Gastrocnemius medialis (tissue), 4 donors: ENCODE results near the gene PMEPA1. TPM values are rescaled to one million over a fixed set of nuclear protein-coding genes. Genes with fewer than 3 reads are reported as not detected.

ENCODE experiments used
- ATAC-seq, 2 donors: fragments of 150-250 bp; one replicate each; pipeline ENCODE4 v1.9.1; 2016
- DNase-seq, 2 donors: peaks; one replicate each; pipeline ENCODE4 v3.0.0-alpha.2; 2019
- H3K27ac ChIP-seq, 4 donors: fragments of 200-600 bp; sonication (generic); 1 replicate in 1 of 4; 2 replicates in 3 of 4; pipeline ENCODE4 v1.5.1; 2016 to 2018; ENCODE audit warnings: mild to moderate bottlenecking in 2 of 4, moderate library complexity in 1 of 4
- H3K27me3 ChIP-seq, 3 donors: fragments of 200-600 bp; sonication (generic) in 2 of 3; 1 replicate in 1 of 3; 2 replicates in 2 of 3; pipeline versions ENCODE4 v1.5.1 to v1.6.0; 2016 to 2019; ENCODE audit warnings: mild to moderate bottlenecking in 1 of 3, moderate library complexity in 1 of 3
- H3K36me3 ChIP-seq, 2 donors: fragments of 200-600 bp; sonication (generic) in 1 of 2; one replicate each; pipeline ENCODE4 v1.5.1; 2017 to 2018
- H3K4me1 ChIP-seq, 2 donors: fragments of 200-600 bp; sonication (generic) in 1 of 2; one replicate each; pipeline ENCODE4 v1.5.1; 2016 to 2017; ENCODE audit warnings: mild to moderate bottlenecking in 2 of 2
- H3K4me3 ChIP-seq, 4 donors: fragments of 200-600 bp; sonication (generic) in 3 of 4; 1 replicate in 1 of 4; 2 replicates in 3 of 4; pipeline ENCODE4 v1.5.1; 2016 to 2019; ENCODE audit warnings: mild to moderate bottlenecking in 2 of 4
- H3K9me3 ChIP-seq, 3 donors: fragments of 200-600 bp; sonication (generic) in 2 of 3; 1 replicate in 1 of 3; 2 replicates in 2 of 3; pipeline ENCODE4 v1.5.1; 2016 to 2019
- POLR2A ChIP-seq, 2 donors: fragments of 450-650 bp; IDR thresholded peaks; one replicate each; pipeline ENCODE4 v1.6.1; 2017; ENCODE audit warnings: antibody characterized with exemption in 2 of 2, mild to moderate bottlenecking in 2 of 2, moderate library complexity in 2 of 2
- in situ Hi-C, 4 donors: fragments of 200-750 bp; cut with MboI; loops; one replicate each; pipeline versions ENCODE4 v1.15.0 to v1.8.0; 2017; ENCODE audit warnings: low sequenced_read_pairs in 4 of 4
- intact Hi-C: fragments of 100-400 bp; cut with DNase I; formaldehyde crosslinking; loops from one replicate; pipeline ENCODE4 v1.15.1; 2023; ENCODE audit warnings: low total_unique reads
- total RNA-seq, 4 donors: library from RNA; depleted of rRNA; stranded (reverse); fragments of >200 nt; gene quantifications; one replicate each; pipeline versions ENCODE4 v1.1.0 to v1.2.3, GENCODE V29; 2016
- TF ChIP-seq, protein P1 (sequence below), 5 experiments: fragments of 450-650 bp in 3 of 5; fragments of 200-600 bp in 2 of 5; sonication (generic) in 2 of 5; IDR thresholded peaks in 4 of 5; conservative IDR thresholded peaks in 1 of 5; 1 replicate in 4 of 5; 2 replicates in 1 of 5; pipeline ENCODE4 v1.5.1; 2016 to 2019; ENCODE audit warnings: antibody characterized with exemption in 5 of 5, mild to moderate bottlenecking in 3 of 5, moderate library complexity in 3 of 5

The PMEPA1 gene
- total RNA-seq, 4 donors from 2014 or later: 1.5 to 8.1 (median 5.8) TPM

DNA sequence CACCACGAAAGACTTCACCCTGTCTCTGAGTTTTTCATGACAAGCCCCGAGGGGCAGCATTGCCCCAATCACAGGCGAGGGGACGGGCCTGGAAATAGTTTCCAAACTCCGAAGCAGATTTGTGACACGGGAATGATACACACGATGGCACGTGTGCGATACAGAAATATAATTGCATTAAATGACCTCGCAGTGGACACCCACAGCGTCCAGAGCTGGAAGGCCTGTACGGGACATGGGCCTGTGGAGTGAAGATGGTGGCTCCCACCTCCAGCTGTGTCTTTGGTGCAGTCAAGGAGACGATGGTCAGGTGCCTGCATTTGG lies 43.0 kb downstream of the PMEPA1 start:
- TF ChIP-seq, protein P1, sequence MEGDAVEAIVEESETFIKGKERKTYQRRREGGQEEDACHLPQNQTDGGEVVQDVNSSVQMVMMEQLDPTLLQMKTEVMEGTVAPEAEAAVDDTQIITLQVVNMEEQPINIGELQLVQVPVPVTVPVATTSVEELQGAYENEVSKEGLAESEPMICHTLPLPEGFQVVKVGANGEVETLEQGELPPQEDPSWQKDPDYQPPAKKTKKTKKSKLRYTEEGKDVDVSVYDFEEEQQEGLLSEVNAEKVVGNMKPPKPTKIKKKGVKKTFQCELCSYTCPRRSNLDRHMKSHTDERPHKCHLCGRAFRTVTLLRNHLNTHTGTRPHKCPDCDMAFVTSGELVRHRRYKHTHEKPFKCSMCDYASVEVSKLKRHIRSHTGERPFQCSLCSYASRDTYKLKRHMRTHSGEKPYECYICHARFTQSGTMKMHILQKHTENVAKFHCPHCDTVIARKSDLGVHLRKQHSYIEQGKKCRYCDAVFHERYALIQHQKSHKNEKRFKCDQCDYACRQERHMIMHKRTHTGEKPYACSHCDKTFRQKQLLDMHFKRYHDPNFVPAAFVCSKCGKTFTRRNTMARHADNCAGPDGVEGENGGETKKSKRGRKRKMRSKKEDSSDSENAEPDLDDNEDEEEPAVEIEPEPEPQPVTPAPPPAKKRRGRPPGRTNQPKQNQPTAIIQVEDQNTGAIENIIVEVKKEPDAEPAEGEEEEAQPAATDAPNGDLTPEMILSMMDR (IDR thresholded peaks at IDR 0.05 in 4 of 5, conservative IDR thresholded peaks at IDR 0.05 in 1 of 5): no peak
- TF ChIP-seq POLR2A (IDR thresholded peaks at IDR 0.05): no peak
- DNase-seq: no peak
- Histone ChIP-seq H3K27me3 (no peaks in the 10 kb centered on the region), H3K27ac (no peak overlapping the region), H3K4me1 (no peaks in the 10 kb centered on the region), H3K9me3 (no peaks in the 10 kb centered on the region), H3K4me3 (no peak overlapping the region), H3K36me3 (no peaks in the 10 kb centered on the region)
- in situ Hi-C loops: no loop called here
- ATAC-seq: no peak
- intact Hi-C loops: no loop called here

DNA sequence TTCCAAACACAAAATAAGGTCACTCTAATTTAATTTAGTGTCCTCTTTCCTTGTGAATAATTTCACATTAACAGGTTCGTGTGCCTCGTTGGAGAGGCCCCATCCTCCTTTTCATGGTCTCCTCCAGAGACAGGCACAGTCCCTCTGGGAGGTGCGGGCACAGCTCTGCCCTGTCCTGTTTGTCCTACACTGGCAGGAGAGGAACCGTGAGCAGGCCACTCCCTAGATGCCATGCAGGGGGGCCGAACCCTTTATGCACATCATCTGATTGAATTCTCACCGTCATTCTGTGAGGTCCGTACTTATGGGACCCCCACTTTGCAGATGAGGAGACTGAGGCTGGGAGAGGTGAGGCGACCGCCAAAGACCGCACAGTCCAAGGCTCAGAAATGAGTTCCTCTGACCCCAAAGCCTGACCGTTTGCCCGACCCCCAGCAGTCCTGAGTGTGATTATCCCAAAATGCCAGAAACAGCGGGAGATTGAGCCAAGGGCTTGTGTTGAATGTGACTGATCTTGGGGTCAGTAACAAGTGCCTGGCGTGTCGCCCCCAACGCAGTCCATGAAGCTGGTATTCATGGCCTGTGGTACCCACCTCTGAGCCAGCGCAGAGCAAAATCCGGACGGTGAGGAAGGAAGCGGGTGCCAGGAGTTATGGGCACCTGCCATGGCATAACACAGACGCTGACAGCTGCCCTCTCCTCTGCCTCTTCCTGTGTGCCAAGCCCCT lies 43.5 kb downstream of the PMEPA1 start:
- DNase-seq (no peak), ATAC-seq (no peak)
- in situ Hi-C loops: no loop called here
- TF ChIP-seq POLR2A (IDR thresholded peaks at IDR 0.05): no peak
- TF ChIP-seq, protein P1 (IDR thresholded peaks at IDR 0.05 in 4 of 5, conservative IDR thresholded peaks at IDR 0.05 in 1 of 5): no peak
- H3K27me3 ChIP-seq: no peaks in the 10 kb centered on the region
- peaks cover 0 to 2% of the 10 kb centered on the region in 2 donors for H3K4me1 ChIP-seq
- no peaks in the 10 kb centered on the region for H3K9me3 ChIP-seq
- no peak overlapping the region for H3K4me3 ChIP-seq
- no peak overlapping the region for H3K27ac ChIP-seq
- intact Hi-C loops: no loop called here
- no peaks in the 10 kb centered on the region for H3K36me3 ChIP-seq

DNA sequence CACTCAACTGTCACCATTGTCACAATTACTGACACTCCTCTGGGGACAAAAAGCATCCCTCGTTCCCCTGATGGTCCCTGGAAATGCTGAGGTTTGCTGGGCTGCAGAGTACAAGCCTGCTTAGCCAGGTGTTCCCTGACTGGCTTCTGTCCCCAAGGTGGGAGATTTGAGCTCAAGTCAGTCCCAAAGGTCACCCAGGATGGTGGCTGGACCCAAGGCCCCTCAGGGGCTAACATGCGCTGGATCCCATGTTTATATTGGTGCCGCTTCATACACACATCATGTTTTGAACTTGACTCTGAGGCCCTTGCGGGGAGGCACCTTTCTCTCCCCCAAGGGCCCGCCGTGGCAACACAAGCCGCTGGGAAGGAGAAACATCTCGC lies 44.2 kb downstream of the PMEPA1 start:
- no peak overlapping the region for H3K27ac ChIP-seq
- H3K4me3 ChIP-seq: no peak overlapping the region
- intact Hi-C loops (no loop called here), in situ Hi-C loops (no loop called here)
- no peaks in the 10 kb centered on the region for H3K27me3 ChIP-seq
- H3K4me1 ChIP-seq: peaks cover 3 to 8% of the 10 kb centered on the region in 2 donors
- no peaks in the 10 kb centered on the region for H3K9me3 ChIP-seq
- no peak for TF ChIP-seq POLR2A (IDR thresholded peaks at IDR 0.05)
- TF ChIP-seq, protein P1 (IDR thresholded peaks at IDR 0.05 in 4 of 5, conservative IDR thresholded peaks at IDR 0.05 in 1 of 5): no peak
- DNase-seq (no peak), ATAC-seq (no peak)
- H3K36me3 ChIP-seq: no peaks in the 10 kb centered on the region

DNA sequence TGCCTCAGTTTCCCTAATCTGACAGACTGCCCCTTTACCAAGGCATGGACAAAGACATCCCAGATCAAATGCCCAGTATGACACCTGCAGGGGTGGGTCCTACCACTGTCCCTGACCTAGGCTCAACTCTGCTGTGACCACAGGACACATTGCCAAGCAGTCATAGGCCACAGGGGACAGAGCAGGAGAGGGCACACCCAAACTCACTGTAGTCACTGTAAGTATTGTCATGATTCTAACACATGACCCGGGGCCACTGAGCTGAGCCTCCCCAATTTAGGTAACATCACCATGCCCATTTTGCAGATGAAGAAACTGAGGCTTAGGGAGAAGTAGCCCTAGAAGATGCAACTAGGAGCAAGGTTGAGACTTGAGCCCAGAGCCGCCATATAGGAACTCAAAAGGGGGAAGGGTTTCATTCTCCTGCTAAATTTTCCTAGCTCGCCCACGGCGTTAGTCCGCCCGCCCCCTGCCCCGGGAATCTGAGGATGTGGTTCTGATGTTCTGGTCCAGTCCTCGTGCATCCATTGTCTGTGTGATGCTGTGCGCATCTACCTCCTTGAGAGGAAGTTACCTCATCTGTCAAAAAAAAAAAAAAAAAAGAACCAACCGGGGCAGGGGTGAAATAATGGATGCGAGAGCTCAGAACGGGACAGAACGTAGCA lies 44.8 kb downstream of the PMEPA1 start:
- no peaks in the 10 kb centered on the region for H3K9me3 ChIP-seq
- no peak for ATAC-seq
- TF ChIP-seq, protein P1 (IDR thresholded peaks at IDR 0.05 in 4 of 5, conservative IDR thresholded peaks at IDR 0.05 in 1 of 5): no peak
- no peak for TF ChIP-seq POLR2A (IDR thresholded peaks at IDR 0.05)
- no peak for DNase-seq
- no peak overlapping the region for H3K27ac ChIP-seq
- H3K4me1 ChIP-seq: peaks cover 3 to 8% of the 10 kb centered on the region in 2 donors
- no peaks in the 10 kb centered on the region for H3K36me3 ChIP-seq
- intact Hi-C loops (no loop called here), in situ Hi-C loops (no loop called here)
- no peak overlapping the region for H3K4me3 ChIP-seq
- no peaks in the 10 kb centered on the region for H3K27me3 ChIP-seq
